ENCODE data around the gene HSD17B3.
"Not testable (repeated sequence)": the region's sequence is repeated elsewhere in the genome, so short reads cannot be mapped to it uniquely, and the experiment has no call there.

The HSD17B3 gene

GRCh38 chr9:96236854-96237550 is 65.0 kb downstream of the HSD17B3 start:
- H3K4me1 ChIP-seq (ENCODE audit: control insufficient read depth, insufficient read depth, low read length): peaks cover 2% of the 10 kb centered on the region; the same call in 1 of the 2 replicates
- no peak for DNase-seq (ENCODE audit: low read depth, low spot score)
- no peaks in the 10 kb centered on the region for H3K36me3 ChIP-seq (ENCODE audit: control insufficient read depth, insufficient read depth, low read length)
- no peak overlapping the region for H3K4me3 ChIP-seq (ENCODE audit: low read length)
- no CpG with 5 or more reads among the region's 5 CpGs for WGBS (ENCODE audit: insufficient coverage, insufficient read length)
- H3K27me3 ChIP-seq (ENCODE audit: control insufficient read depth, insufficient read depth, low read length): no peaks in the 10 kb centered on the region
- H3K9me3 ChIP-seq (ENCODE audit: control insufficient read depth, insufficient read depth, low read length): no peaks in the 10 kb centered on the region
- H3K27ac ChIP-seq (ENCODE audit: low read length): no peak overlapping the region

GRCh38 chr9:96236337-96236736 is 65.6 kb downstream of the HSD17B3 start:
- not testable (repeated sequence) for H3K27me3 ChIP-seq (ENCODE audit: control insufficient read depth, insufficient read depth, low read length); H3K4me1 ChIP-seq (ENCODE audit: control insufficient read depth, insufficient read depth, low read length); DNase-seq (ENCODE audit: low read depth, low spot score); H3K9me3 ChIP-seq (ENCODE audit: control insufficient read depth, insufficient read depth, low read length); H3K36me3 ChIP-seq (ENCODE audit: control insufficient read depth, insufficient read depth, low read length); H3K27ac ChIP-seq (ENCODE audit: low read length); H3K4me3 ChIP-seq (ENCODE audit: low read length)
- WGBS (ENCODE audit: insufficient coverage, insufficient read length): no CpG with 5 or more reads among the region's 6 CpGs

GRCh38 chr9:96232539-96233241 is 69.3 kb downstream of the HSD17B3 start:
- no CpG with 5 or more reads among the region's 14 CpGs for WGBS (ENCODE audit: insufficient coverage, insufficient read length)
- no peak for DNase-seq (ENCODE audit: low read depth, low spot score)
- H3K27me3 ChIP-seq (ENCODE audit: control insufficient read depth, insufficient read depth, low read length): no peaks in the 10 kb centered on the region
- H3K4me3 ChIP-seq (ENCODE audit: low read length): no peak overlapping the region
- no peaks in the 10 kb centered on the region for H3K36me3 ChIP-seq (ENCODE audit: control insufficient read depth, insufficient read depth, low read length)
- H3K4me1 ChIP-seq (ENCODE audit: control insufficient read depth, insufficient read depth, low read length): peaks cover 2% of the 10 kb centered on the region; the same call in 1 of the 2 replicates
- H3K27ac ChIP-seq (ENCODE audit: low read length): no peak overlapping the region
- H3K9me3 ChIP-seq (ENCODE audit: control insufficient read depth, insufficient read depth, low read length): no peaks in the 10 kb centered on the region

GRCh38 chr9:96232164-96232538 is 69.8 kb downstream of the HSD17B3 start:
- no peak overlapping the region for H3K4me3 ChIP-seq (ENCODE audit: low read length)
- no peaks in the 10 kb centered on the region for H3K27me3 ChIP-seq (ENCODE audit: control insufficient read depth, insufficient read depth, low read length)
- H3K27ac ChIP-seq (ENCODE audit: low read length): no peak overlapping the region
- no peaks in the 10 kb centered on the region for H3K9me3 ChIP-seq (ENCODE audit: control insufficient read depth, insufficient read depth, low read length)
- DNase-seq (ENCODE audit: low read depth, low spot score): no peak
- no peaks in the 10 kb centered on the region for H3K36me3 ChIP-seq (ENCODE audit: control insufficient read depth, insufficient read depth, low read length)
- H3K4me1 ChIP-seq (ENCODE audit: control insufficient read depth, insufficient read depth, low read length): peaks cover 2% of the 10 kb centered on the region; the same call in 1 of the 2 replicates
- WGBS (ENCODE audit: insufficient coverage, insufficient read length): no CpG with 5 or more reads among the region's 11 CpGs

- no peak overlapping the region for H3K4me3 ChIP-seq (ENCODE audit: low read length)
- no peaks in the 10 kb centered on the region for H3K27me3 ChIP-seq (ENCODE audit: control insufficient read depth, insufficient read depth, low read length)
- WGBS (ENCODE audit: insufficient coverage, insufficient read length): no CpG with 5 or more reads among the region's 2 CpGs
- no peak overlapping the region for H3K27ac ChIP-seq (ENCODE audit: low read length)
- peaks cover 2% of the 10 kb centered on the region; the same call in 1 of the 2 replicates for H3K4me1 ChIP-seq (ENCODE audit: control insufficient read depth, insufficient read depth, low read length)
- no peak for DNase-seq (ENCODE audit: low read depth, low spot score)
- no peaks in the 10 kb centered on the region for H3K9me3 ChIP-seq (ENCODE audit: control insufficient read depth, insufficient read depth, low read length)
- no peaks in the 10 kb centered on the region for H3K36me3 ChIP-seq (ENCODE audit: control insufficient read depth, insufficient read depth, low read length)
These were observed 72.0 kb downstream of the HSD17B3 start for GRCh38 chr9:96230002-96230401.

- H3K4me3 ChIP-seq (ENCODE audit: low read length): no peak overlapping the region
- no peaks in the 10 kb centered on the region for H3K9me3 ChIP-seq (ENCODE audit: control insufficient read depth, insufficient read depth, low read length)
- no peaks in the 10 kb centered on the region for H3K27me3 ChIP-seq (ENCODE audit: control insufficient read depth, insufficient read depth, low read length)
- H3K36me3 ChIP-seq (ENCODE audit: control insufficient read depth, insufficient read depth, low read length): no peaks in the 10 kb centered on the region
- no peaks in the 10 kb centered on the region for H3K4me1 ChIP-seq (ENCODE audit: control insufficient read depth, insufficient read depth, low read length)
- WGBS (ENCODE audit: insufficient coverage, insufficient read length): no CpG with 5 or more reads among the region's 2 CpGs
- H3K27ac ChIP-seq (ENCODE audit: low read length): no peak overlapping the region
- DNase-seq (ENCODE audit: low read depth, low spot score): no peak
These were observed 79.8 kb downstream of the HSD17B3 start for GRCh38 chr9:96222132-96222531.

- WGBS (ENCODE audit: insufficient coverage, insufficient read length): no CpG with 5 or more reads among the region's 2 CpGs
- H3K4me3 ChIP-seq (ENCODE audit: low read length): no peak overlapping the region
- no peak overlapping the region for H3K27ac ChIP-seq (ENCODE audit: low read length)
- no peaks in the 10 kb centered on the region for H3K9me3 ChIP-seq (ENCODE audit: control insufficient read depth, insufficient read depth, low read length)
- no peaks in the 10 kb centered on the region for H3K27me3 ChIP-seq (ENCODE audit: control insufficient read depth, insufficient read depth, low read length)
- DNase-seq (ENCODE audit: low read depth, low spot score): no peak
- H3K36me3 ChIP-seq (ENCODE audit: control insufficient read depth, insufficient read depth, low read length): no peaks in the 10 kb centered on the region
- peaks cover under 1% of the 10 kb centered on the region; the same call in 1 of the 2 replicates for H3K4me1 ChIP-seq (ENCODE audit: control insufficient read depth, insufficient read depth, low read length)
These were observed 82.1 kb downstream of the HSD17B3 start for GRCh38 chr9:96219900-96220257.

GRCh38 chr9:96219026-96219899 is 82.7 kb downstream of the HSD17B3 start:
- Histone ChIP-seq H3K27ac (ENCODE audit: low read length) (no peak overlapping the region), H3K36me3 (ENCODE audit: control insufficient read depth, insufficient read depth, low read length) (no peaks in the 10 kb centered on the region), H3K27me3 (ENCODE audit: control insufficient read depth, insufficient read depth, low read length) (no peaks in the 10 kb centered on the region), H3K9me3 (ENCODE audit: control insufficient read depth, insufficient read depth, low read length) (no peaks in the 10 kb centered on the region), H3K4me1 (ENCODE audit: control insufficient read depth, insufficient read depth, low read length) (peaks cover 3% of the 10 kb centered on the region; the same call in 1 of the 2 replicates), H3K4me3 (ENCODE audit: low read length) (no peak overlapping the region)
- peak; percentile 5 for DNase-seq (ENCODE audit: low read depth, low spot score)
- no CpG with 5 or more reads among the region's 81 CpGs for WGBS (ENCODE audit: insufficient coverage, insufficient read length)

- Histone ChIP-seq H3K4me3 (ENCODE audit: low read length) (no peak overlapping the region), H3K4me1 (ENCODE audit: control insufficient read depth, insufficient read depth, low read length) (peaks cover 3% of the 10 kb centered on the region; the same call in 1 of the 2 replicates), H3K9me3 (ENCODE audit: control insufficient read depth, insufficient read depth, low read length) (no peaks in the 10 kb centered on the region), H3K27me3 (ENCODE audit: control insufficient read depth, insufficient read depth, low read length) (no peaks in the 10 kb centered on the region), H3K27ac (ENCODE audit: low read length) (no peak overlapping the region), H3K36me3 (ENCODE audit: control insufficient read depth, insufficient read depth, low read length) (no peaks in the 10 kb centered on the region)
- 100% methylated on average over 1 of the region's 43 CpGs for WGBS (ENCODE audit: insufficient coverage, insufficient read length)
- peak; percentile 50 for DNase-seq (ENCODE audit: low read depth, low spot score)
These were observed 84.0 kb downstream of the HSD17B3 start for GRCh38 chr9:96217754-96218693.

All from iPS DF 6.9 (cell line).